Trophoblast cell (in vitro differentiated cells and primary cell): ENCODE data around the gene CNNM2.
A peak's percentile ranks its signal among the peaks of the same experiment; 100 is the strongest.
"Not testable (repeated sequence)": the region's sequence is repeated elsewhere in the genome, so short reads cannot be mapped to it uniquely, and the experiment has no call there.

Experiments used
- DNase-seq, 2 donors: peaks; one replicate each; pipeline ENCODE4 v3.0.0-alpha.2; 2016
- H2AFZ ChIP-seq: 2 replicates; pipeline ENCODE4 v1.6.1; 2013; ENCODE audit warnings: low read length, moderate library complexity, mild to moderate bottlenecking; ENCODE audit not compliant: insufficient read depth, poor library complexity
- H2AK5ac ChIP-seq: 2 replicates; pipeline ENCODE4 v1.6.1; 2013; ENCODE audit warnings: mild to moderate bottlenecking, low read length
- H2BK120ac ChIP-seq: 2 replicates; pipeline ENCODE4 v1.6.1; 2013; ENCODE audit warnings: low read length, mild to moderate bottlenecking, moderate library complexity; ENCODE audit not compliant: insufficient read depth, poor library complexity
- H2BK12ac ChIP-seq: 2 replicates; pipeline ENCODE4 v1.6.1; 2013; ENCODE audit warnings: mild to moderate bottlenecking, low read length, moderate library complexity
- H2BK5ac ChIP-seq: 2 replicates; pipeline ENCODE4 v1.6.1; 2013; ENCODE audit warnings: low read length, low read depth, moderate library complexity, mild to moderate bottlenecking; ENCODE audit not compliant: poor library complexity
- H3K14ac ChIP-seq: 2 replicates; pipeline ENCODE4 v1.6.1; 2013; ENCODE audit warnings: mild to moderate bottlenecking, low read length
- H3K18ac ChIP-seq: 2 replicates; pipeline ENCODE4 v1.6.1; 2013; ENCODE audit warnings: mild to moderate bottlenecking, low read length
- H3K23ac ChIP-seq: 2 replicates; pipeline ENCODE4 v1.6.1; 2013; ENCODE audit warnings: low read length
- H3K27ac ChIP-seq: 2 replicates; pipeline ENCODE4 v1.5.1; 2013; ENCODE audit warnings: low read depth, mild to moderate bottlenecking, inconsistent platforms, low read length, moderate library complexity
- H3K27me3 ChIP-seq: 2 replicates; pipeline ENCODE4 v1.6.1; 2013; ENCODE audit warnings: inconsistent platforms, mild to moderate bottlenecking, low read length, moderate library complexity; ENCODE audit not compliant: insufficient read depth
- H3K36me3 ChIP-seq, 2 experiments: 1 replicate in 1 of 2; 2 replicates in 1 of 2; pipeline ENCODE4 v1.6.1; 2013; ENCODE audit warnings: low read length in 2 of 2, mild to moderate bottlenecking in 2 of 2, moderate library complexity in 1 of 2; ENCODE audit not compliant: insufficient read depth in 2 of 2, control insufficient read depth in 1 of 2
- H3K4ac ChIP-seq: 2 replicates; pipeline ENCODE4 v1.6.1; 2013; ENCODE audit warnings: low read depth, mild to moderate bottlenecking, low read length, moderate library complexity
- H3K4me1 ChIP-seq, 2 experiments: 1 replicate in 1 of 2; 2 replicates in 1 of 2; pipeline ENCODE4 v1.6.1; 2013; ENCODE audit warnings: low read length in 2 of 2, mild to moderate bottlenecking in 2 of 2, moderate library complexity in 1 of 2; ENCODE audit not compliant: insufficient read depth in 2 of 2, control insufficient read depth in 1 of 2
- H3K4me2 ChIP-seq: 2 replicates; pipeline ENCODE4 v1.6.1; 2013; ENCODE audit warnings: inconsistent platforms, mild to moderate bottlenecking, low read length, moderate library complexity
- H3K4me3 ChIP-seq: 2 replicates; pipeline ENCODE4 v1.5.1; 2013; ENCODE audit warnings: mild to moderate bottlenecking, low read depth, low read length, inconsistent platforms
- H3K79me1 ChIP-seq: one replicate; pipeline ENCODE4 v1.6.1; 2013; ENCODE audit warnings: low read length
- H3K79me2 ChIP-seq: 2 replicates; pipeline ENCODE4 v1.6.1; 2013; ENCODE audit warnings: low read length, mild to moderate bottlenecking; ENCODE audit not compliant: control insufficient read depth, insufficient read depth, poor library complexity
- H3K9ac ChIP-seq: 2 replicates; pipeline ENCODE4 v1.6.1; 2013; ENCODE audit warnings: mild to moderate bottlenecking, low read length
- H3K9me3 ChIP-seq: 2 replicates; pipeline ENCODE4 v1.6.1; 2013; ENCODE audit warnings: low read depth, mild to moderate bottlenecking, control low read depth, inconsistent platforms, low read length; ENCODE audit not compliant: insufficient read depth
- H4K12ac ChIP-seq: 2 replicates; pipeline ENCODE4 v1.6.1; 2013; ENCODE audit warnings: low read depth, mild to moderate bottlenecking, low read length, moderate library complexity
- H4K8ac ChIP-seq: 2 replicates; pipeline ENCODE4 v1.6.1; 2013; ENCODE audit warnings: low read depth, mild to moderate bottlenecking, low read length, moderate library complexity
- H4K91ac ChIP-seq: one replicate; pipeline ENCODE4 v1.6.1; 2013; ENCODE audit warnings: low read depth, mild to moderate bottlenecking, low read length, moderate library complexity
- WGBS: extraction: QIAGEN DNeasy Blood & Tissue Kit; methylation state at CpG from one replicate; pipeline ENCODE4 v1.1.7; 2013; ENCODE audit warnings: missing lambda C conversion rate; ENCODE audit not compliant: insufficient read length, insufficient coverage; ENCODE audit errors: extremely low coverage; 5-methylcytosine and 5-hydroxymethylcytosine counted together

Gene CNNM2

DNA sequence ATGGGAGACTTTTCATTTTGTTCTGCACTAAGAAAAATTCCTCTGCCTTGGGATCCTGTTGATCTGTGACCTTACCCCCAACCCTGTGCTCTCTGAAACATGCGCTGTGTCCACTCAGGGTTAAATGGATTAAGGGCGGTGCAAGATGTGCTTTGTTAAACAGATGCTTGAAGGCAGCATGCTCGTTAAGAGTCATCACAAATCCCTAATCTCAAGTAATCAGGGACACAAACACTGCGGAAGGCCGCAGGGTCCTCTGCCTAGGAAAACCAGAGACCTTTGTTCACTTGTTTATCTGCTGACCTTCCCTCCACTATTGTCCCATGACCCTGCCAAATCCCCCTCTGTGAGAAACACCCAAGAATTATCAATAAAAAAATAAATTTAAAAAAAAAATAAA is 212.1 kb downstream of the CNNM2 start:
- not testable (repeated sequence) for H3K79me1 ChIP-seq, H2AFZ ChIP-seq, H3K79me2 ChIP-seq, H3K9ac ChIP-seq, H3K14ac ChIP-seq, H3K27me3 ChIP-seq, H2AK5ac ChIP-seq, H4K91ac ChIP-seq, H2BK120ac ChIP-seq, H3K27ac ChIP-seq, H2BK5ac ChIP-seq, H4K12ac ChIP-seq, H3K18ac ChIP-seq, H3K4me1 ChIP-seq, H3K9me3 ChIP-seq, H3K4me3 ChIP-seq, H3K4ac ChIP-seq, H3K23ac ChIP-seq, DNase-seq, H3K4me2 ChIP-seq, H2BK12ac ChIP-seq, H4K8ac ChIP-seq
- H3K36me3 ChIP-seq, result peaks cover 13 to 19% of the 10 kb centered on the region in 2 experiments
- WGBS, result no CpG with 5 or more reads among the region's 5 CpGs

DNA sequence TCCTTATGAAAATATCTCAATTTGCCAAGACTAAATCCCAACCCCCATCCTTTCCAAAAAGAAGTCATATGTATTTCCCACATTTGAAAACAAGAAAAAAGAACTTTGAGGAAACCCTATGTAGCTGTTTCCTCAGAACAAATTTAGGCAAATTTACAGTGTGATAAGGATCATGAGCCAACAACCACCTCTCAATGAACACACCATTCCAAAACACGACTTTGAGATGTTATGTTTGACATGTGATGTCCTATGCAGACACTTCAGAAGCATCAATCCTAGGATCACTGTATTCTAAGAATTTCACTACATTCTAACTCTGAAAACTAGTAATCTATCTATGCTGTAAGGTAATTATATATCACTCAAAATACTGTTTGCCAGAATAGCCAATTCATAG is 212.8 kb downstream of the CNNM2 start:
- Histone ChIP-seq H3K27me3 (no peaks in the 10 kb centered on the region), H3K9ac (no peak overlapping the region), H2BK120ac (no peak overlapping the region), H4K12ac (no peak overlapping the region), H3K36me3 (peaks cover 13 to 23% of the 10 kb centered on the region in 2 experiments), H3K4me1 (no peaks in the 10 kb centered on the region), H4K8ac (no peak overlapping the region), H2AFZ (no peak overlapping the region), H3K14ac (no peak overlapping the region), H2BK5ac (no peak overlapping the region), H3K18ac (no peak overlapping the region), H2BK12ac (no peak overlapping the region), H3K23ac (no peak overlapping the region), H3K4me2 (no peak overlapping the region), H3K4me3 (no peak overlapping the region), H3K27ac (no peak overlapping the region), H2AK5ac (no peak overlapping the region), H3K4ac (no peak overlapping the region), H4K91ac (no peak overlapping the region), H3K79me1 (no peaks in the 10 kb centered on the region), H3K9me3 (peaks cover 2% of the 10 kb centered on the region), H3K79me2 (no peaks in the 10 kb centered on the region)
- DNase-seq, result no peak
- no CpG with 5 or more reads among the region's 1 CpG for WGBS

DNA sequence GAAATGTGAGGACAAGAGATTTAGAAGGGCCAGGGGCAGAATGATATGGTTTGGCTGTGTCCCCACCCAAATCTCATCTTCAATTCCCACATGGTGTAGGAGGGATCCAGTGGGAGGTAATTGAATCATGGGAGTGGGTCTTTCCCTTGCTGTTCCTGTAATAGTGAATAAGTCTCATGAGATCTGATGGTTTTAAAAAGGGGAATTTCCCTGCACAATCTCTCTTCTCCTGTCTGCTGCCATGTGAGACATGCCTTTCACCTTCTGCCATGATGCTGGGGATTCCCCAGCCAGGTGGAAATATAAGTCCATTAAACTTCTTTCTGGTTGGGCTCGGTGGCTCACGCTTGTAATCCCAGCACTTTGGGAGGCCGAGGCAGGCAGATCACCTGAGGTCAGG is 217.1 kb downstream of the CNNM2 start:
- H3K27ac ChIP-seq, H3K14ac ChIP-seq, H2BK5ac ChIP-seq, H4K8ac ChIP-seq, H2AK5ac ChIP-seq, H3K4me3 ChIP-seq, H2AFZ ChIP-seq, H3K79me2 ChIP-seq, H3K9me3 ChIP-seq, H3K27me3 ChIP-seq, H3K79me1 ChIP-seq, H3K18ac ChIP-seq, H4K12ac ChIP-seq, DNase-seq, H3K4ac ChIP-seq, H4K91ac ChIP-seq, H3K23ac ChIP-seq, H3K4me2 ChIP-seq, H2BK12ac ChIP-seq, H2BK120ac ChIP-seq, H3K4me1 ChIP-seq, H3K9ac ChIP-seq: not testable (repeated sequence)
- WGBS, result no CpG with 5 or more reads among the region's 3 CpGs
- peaks cover 16 to 21% of the 10 kb centered on the region in 2 experiments for H3K36me3 ChIP-seq

DNA sequence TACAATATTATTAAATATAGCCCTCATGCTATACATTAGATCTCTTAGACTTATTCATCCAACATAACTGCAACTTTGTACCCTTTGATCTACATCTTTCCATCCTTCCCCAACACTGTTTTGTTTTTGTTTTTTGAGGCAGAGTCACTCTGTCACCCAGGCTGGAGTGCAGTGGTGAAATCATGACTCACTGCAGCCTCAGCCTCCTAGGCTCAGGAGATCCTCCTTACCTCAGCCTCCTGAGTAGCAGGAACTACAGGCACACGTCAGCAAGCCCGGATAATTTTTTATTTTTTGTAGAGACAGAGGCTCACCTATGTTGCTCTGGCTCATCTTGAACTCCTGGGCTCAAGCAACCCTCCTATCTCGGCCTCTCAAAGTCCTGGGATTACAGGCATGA is 221.7 kb downstream of the CNNM2 start:
- Histone ChIP-seq H3K27me3 (no peaks in the 10 kb centered on the region), H4K12ac (no peak overlapping the region), H2BK120ac (no peak overlapping the region), H3K18ac (no peak overlapping the region), H4K91ac (no peak overlapping the region), H2BK12ac (no peak overlapping the region), H3K4me1 (no peaks in the 10 kb centered on the region), H4K8ac (no peak overlapping the region), H2AFZ (no peak overlapping the region), H3K4me2 (no peak overlapping the region), H3K9ac (no peak overlapping the region), H2BK5ac (no peak overlapping the region), H3K4ac (no peak overlapping the region), H3K27ac (no peak overlapping the region), H3K36me3 (peaks cover 7 to 10% of the 10 kb centered on the region in 2 experiments), H3K79me2 (no peaks in the 10 kb centered on the region), H3K4me3 (no peak overlapping the region), H2AK5ac (no peak overlapping the region), H3K23ac (no peak overlapping the region), H3K14ac (no peak overlapping the region), H3K9me3 (no peaks in the 10 kb centered on the region), H3K79me1 (no peaks in the 10 kb centered on the region)
- peak; percentile 45 to 57 for DNase-seq
- no CpG with 5 or more reads among the region's 3 CpGs for WGBS
